Kidney glomerular epithelial cell (primary cell): ENCODE results near the gene GPR155.

Source experiments
- DNase-seq: peaks from one replicate; lab custom pipeline; 2025; lab: John Stamatoyannopoulos, UW

The GPR155 gene, protein sequence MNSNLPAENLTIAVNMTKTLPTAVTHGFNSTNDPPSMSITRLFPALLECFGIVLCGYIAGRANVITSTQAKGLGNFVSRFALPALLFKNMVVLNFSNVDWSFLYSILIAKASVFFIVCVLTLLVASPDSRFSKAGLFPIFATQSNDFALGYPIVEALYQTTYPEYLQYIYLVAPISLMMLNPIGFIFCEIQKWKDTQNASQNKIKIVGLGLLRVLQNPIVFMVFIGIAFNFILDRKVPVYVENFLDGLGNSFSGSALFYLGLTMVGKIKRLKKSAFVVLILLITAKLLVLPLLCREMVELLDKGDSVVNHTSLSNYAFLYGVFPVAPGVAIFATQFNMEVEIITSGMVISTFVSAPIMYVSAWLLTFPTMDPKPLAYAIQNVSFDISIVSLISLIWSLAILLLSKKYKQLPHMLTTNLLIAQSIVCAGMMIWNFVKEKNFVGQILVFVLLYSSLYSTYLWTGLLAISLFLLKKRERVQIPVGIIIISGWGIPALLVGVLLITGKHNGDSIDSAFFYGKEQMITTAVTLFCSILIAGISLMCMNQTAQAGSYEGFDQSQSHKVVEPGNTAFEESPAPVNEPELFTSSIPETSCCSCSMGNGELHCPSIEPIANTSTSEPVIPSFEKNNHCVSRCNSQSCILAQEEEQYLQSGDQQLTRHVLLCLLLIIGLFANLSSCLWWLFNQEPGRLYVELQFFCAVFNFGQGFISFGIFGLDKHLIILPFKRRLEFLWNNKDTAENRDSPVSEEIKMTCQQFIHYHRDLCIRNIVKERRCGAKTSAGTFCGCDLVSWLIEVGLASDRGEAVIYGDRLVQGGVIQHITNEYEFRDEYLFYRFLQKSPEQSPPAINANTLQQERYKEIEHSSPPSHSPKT

DNA sequence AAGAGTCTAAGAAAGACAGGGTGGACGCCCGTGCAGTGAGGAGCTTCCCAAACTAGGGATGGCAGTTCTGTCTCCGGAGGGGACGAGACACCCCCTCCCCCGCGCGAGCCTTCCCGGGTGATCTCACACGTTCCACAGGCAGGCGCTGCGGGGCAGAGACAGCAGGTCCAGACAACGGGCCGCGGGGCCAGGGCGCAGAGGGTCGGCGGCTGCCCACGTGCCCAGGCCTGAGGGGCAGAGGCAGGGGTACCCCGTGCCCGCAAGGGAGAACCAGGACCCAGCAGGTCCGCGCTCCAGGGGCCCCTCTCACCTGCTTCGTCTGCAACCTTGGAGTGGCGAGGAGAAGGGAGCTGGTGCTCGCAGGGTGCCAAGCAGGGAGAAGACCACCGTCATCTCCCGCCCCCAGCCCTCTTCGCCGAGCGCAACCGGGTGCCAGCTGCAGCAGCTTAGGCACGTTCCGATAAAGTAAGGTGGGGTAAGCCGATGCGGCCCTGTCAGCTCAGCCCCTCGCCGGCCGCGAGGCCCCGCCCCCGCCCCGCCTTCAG lies at the start of gene GPR155:
Gene GPR155 (minus strand): TSS at position 467 of the 545 bp plus-strand sequence. CDS start 5,073 bp downstream, outside the sequence.
- DNase-seq = peak; percentile 57

DNA sequence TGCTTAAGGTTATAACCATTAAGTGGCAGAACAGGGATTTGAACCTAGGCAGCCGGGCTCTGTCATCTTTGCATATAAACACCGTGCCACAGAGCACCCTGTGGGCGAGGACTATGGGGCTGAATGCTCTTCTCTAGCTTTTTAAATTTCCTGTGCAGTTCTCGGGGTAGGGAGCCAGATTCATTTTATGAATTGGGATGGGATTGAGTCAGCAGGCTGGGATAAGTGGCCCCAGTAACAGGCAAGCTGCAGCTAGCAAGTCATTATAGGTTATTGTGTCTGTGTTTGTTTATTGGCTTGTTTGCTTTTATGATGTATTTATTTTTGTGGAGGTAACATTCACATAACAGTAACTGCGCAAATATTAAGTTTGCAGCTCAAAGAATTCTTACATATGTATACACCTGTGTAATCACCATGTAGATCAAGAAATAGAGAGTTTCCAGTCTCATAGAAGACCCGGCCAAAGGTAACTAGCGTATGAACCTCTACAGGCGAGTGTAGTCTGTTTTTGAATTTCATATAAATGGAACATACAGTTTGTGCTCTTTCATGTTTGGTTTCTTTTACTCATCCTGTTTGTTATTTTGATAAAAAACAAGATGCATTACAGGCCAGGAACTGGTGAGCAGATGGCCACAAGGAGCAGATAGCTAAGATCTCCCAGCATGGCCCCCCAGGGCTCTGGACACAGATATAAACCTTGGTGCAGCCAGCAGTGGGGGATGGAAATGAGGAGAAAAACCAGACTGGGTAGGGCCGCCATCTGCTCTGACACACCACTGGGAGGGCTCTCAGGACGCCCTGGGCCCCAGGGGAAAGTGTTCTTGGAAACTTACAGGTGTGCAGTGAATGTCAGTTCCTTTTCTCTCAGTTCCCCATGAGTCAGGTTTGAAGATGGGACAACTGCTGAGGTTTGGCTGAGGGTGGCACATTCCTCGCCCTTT lies 49.2 kb upstream of the GPR155 start:
- DNase-seq = no peak

DNA sequence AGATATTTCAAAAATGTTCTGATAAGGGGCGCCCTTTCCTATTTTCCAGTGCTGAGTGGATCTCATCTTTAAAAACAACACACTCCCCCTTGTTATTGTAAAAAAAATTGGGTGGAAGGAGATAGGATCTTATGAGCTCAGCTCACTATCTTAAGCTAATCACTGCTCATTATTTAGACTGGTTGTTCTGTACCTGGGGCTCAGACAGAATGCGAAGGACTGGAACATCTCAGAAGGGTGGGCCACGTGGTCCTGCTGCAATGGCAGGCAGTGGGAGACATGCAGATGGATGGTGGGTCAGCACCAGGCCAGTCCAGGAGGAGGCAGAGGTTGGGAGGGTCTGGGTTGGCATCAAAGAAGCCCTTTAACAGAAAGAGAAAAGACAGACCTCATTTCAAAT lies 48.3 kb upstream of the GPR155 start:
- DNase-seq = no peak

DNA sequence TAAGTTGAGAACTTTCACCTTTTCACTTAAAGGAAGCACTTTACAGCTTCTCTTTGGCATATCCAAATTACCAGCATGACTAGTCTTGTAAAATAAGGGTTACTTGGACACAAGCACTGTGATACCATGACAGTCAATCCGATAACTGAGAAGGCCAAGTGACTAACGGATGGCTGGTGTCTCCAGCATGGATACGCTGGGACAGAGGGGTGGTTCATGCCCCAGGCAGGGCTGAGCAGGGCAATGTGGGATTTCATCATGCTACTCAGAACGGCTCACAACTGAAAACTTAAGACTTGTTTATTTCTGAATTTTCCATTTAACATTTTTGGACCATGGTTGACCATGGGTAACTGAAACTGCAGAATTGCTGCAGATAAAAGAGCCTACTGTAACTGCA lies 43.1 kb upstream of the GPR155 start:
- DNase-seq = no peak

DNA sequence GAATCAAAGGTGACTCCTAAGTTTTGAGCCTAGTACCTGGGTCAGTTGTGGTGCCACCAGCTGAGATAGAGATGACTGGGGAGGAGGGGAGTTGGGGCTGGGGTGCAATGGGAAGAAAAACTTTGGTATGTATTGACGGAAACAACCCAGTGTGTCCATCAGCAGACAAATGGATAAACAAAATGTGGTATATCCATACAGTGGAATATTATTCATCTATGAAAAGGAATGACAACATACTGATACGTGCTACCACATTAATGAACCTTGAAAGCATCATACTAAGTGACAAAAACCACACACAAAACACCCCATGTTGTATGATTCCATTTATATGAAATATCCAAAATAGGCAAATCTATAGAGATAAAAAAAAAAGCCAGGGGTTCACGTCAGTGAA lies 41.1 kb upstream of the GPR155 start:
- no peak for DNase-seq

DNA sequence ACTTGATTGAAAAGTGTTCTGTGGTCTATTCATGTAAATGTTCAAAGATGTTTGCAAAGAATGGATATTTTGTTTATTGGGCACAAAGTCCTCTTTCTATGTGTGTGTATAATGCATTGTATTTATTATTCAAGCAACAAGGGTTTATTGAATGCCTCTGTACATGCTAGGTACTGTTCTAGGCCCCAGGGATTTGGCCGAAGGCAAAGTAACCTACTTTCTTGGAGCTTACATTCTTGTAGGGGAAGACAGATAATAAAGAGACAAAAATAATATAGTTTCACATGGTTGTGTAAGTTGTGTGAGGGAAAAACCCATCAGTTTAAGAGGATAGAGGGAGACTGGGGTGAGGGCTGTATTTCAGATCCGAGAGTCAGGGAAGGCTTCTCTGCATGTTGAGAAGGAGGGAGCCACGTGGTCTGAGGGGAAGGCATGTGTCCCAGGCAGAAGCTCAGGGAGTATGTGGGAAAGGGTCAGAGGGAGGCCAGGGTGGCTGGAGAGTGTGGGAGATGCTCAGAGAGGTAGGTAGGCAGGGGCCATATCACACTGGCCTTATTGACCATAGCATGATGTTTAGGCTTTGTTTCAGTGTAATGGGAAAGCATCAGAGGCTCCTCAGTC lies 40.4 kb upstream of the GPR155 start:
- DNase-seq = no peak

DNA sequence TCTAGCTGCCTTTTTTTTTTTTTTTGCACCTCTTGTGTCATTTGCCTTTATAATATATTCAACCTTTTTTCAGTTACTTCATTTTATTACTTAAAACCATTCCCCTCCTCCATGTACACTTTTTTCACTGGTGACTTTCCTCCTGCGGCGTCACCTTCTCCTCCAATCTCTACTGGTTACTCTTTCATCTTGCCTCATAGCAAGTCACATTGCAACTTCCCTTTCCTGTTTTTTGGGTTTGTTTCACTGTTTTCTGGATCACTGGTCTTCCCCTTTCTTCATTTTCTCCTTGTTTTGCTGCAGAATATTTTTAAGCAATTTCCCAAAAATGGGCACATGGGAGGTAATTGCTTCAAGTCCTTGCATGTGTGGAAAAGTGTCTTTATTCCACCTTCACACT lies 37.7 kb upstream of the GPR155 start:
- no peak for DNase-seq

DNA sequence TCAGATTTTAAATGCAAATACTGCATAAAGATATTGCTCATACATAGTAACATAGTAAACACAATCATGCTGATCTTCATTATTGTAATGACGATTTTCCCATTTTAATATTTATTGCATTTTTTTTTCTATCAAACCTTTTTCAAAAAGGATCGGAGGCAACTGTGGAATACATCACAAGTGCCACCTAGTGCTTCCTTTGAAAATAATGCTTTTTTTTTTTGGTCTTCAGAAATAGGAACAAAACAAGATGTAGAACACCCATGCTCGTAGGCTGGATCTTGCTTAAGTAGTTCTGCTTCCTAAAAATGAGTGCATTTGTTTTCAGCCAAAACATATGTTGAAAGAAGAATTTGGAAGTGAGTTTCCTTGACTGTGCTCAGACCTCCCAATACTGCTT lies 35.7 kb upstream of the GPR155 start:
- DNase-seq = no peak

DNA sequence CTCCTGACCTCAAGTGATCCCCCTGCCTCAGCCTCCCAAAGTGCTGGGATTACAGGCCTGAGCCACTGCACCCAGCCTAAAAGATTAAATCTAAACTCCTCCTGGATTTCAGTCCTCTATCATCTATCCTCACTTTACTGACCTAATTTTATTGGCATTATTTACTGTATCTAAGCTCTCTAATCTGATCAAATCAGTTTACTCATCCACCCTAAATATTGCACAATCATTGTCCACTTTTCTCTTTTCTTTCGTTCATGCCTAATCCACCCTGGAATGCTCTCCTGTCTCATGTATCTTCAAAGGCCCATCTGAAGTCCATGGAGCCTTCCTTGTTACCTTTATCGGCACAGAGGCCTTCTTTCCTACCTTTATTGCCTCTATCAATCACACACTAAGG lies 31.6 kb upstream of the GPR155 start:
- DNase-seq = no peak

DNA sequence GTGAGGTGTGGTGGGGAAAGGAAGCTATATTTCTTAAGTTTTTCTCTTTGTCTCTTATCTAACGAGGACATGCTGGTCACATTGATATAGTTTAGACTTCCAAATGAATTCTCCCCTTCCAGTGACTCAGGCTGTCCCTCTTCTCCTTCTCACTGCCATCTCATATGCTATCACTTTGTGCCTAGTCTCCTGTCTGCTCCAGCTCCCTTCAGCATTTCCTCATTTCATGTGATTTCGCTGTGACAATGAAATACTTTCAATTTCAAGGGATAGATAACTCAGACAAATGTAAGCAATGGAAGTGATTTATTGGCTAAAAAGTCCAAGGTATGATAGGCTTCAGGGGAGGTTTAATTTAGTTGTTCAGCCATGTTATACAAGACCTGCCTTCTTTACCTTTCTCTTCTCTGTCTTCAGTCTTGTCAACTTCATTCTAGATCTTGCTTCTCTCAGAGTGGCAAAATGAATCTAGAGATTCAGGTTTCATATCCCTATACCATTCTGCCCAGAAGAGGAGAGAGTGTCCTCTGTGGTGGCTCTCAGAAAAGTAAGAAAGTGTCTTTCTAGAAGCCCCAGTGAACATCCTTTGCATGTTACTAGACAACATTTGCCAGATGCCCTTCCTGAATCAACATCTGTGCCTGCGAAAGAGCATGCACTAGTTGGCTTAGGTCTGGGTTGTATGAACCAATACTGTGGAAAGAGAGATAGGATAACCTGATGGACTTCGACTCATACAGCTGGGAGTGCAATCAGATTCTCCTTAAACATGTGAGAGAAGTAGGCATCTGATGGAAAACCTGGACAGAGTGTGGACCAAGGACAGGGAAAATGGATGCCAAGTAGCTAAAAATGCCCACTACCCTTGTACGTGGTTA lies 29.9 kb upstream of the GPR155 start:
- DNase-seq = no peak

DNA sequence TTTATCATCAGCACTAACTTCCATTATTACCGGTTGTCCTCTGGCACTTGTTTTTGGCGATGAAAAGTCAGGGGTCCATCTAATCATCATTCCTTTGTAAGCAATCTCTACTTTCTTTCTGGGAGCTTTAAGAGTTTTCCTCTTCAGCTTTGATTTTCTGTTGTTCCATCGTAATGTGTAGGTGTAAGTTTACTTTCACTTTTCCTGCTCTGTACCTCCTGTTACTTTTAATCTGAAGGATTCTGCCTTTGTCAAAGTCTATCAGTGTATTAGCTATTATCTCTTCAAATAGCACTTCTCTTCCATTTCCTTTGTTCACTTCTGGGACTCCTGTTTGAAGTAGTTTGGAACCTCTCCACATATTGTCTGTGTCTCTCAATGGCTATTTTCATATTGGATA lies 25.5 kb upstream of the GPR155 start:
- DNase-seq = no peak

DNA sequence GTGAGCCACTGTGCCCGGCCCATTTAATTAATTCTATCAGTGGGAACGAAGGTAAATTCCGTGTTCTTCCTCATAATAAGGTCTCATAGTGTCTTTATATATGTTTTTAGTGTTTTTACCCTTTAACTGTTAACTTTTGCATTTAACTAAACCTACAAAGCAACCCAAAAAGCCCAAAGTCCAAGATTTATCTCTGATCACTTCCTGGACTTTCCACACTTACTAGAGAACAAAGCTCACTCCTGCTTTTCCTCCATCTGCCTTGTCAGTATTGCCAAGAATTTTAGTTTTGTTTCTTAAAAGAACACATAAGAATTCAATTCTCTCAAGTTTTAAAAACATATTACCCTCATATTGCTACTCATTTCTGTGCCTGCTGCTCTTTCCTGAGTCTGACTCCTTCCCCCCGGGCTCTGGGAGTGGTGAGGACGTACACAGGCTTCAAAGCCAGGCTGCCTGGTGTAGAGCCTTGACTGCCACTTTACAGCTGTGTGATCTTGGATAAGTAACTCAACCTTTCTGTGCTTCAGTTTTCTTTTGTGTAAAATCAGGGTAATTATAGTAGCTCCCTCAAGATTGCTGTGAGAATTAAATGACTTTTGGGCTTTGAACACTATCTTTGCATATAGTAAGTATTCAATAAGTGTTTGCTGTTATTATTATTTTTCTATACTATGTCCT lies 24.9 kb upstream of the GPR155 start:
- DNase-seq = no peak

DNA sequence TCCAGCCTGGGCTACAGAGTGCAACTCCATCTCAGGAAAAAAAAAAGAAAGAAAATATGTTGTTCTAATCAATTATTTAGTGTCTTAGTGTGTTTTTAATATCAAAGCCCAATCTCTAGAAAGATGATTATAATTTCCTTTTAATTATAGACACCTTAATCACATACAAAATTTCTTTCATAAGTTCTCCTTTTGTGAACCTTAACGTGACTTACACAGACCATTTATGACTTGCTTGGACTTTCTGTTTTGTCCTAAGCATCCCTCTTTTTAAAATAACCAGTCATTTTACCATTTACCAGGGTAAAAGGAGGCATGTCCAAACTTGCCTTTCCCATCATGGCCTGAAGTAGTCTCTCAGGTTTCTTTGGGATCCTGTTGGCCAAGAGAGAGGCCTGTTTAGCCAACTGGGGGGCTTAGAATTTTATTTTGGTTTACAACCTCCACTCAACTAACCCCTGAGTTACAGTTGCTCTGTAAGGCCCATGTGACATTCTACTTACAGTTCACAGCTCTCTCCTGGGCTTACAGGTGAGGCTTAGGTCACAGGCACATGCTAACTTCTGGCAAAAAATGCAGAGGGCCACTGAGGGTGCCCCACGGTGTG lies 23.9 kb upstream of the GPR155 start:
- DNase-seq = no peak

DNA sequence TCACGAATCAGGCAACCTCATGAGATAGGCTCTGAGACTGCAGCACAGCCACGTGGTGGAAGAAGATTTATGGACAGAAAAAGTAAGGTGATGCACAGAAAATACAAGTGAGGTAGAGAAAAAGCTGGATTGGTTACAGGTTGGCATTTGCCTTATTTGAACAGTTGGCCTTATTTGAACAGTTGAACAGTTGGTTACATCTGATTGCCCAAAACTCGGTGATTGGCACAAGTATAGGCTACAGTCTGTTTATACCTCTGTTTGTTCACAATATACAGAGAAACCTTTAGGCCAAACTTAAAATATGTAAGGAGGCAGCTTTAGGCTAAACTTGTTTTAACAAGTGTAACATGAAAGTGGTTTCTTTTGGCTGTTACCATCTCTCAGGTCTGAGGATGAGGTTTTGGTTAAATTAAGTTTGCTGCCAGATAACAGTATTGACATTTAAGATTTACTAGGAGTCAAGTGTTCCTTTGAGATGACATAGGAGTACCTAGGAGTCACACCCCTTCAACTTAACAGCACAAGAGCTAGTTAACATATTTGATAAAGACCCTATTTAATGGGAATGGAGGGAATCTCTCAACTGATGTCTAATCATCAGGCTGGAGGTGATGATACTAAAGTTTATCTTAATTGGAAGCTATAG lies 16.5 kb upstream of the GPR155 start:
- DNase-seq = no peak

DNA sequence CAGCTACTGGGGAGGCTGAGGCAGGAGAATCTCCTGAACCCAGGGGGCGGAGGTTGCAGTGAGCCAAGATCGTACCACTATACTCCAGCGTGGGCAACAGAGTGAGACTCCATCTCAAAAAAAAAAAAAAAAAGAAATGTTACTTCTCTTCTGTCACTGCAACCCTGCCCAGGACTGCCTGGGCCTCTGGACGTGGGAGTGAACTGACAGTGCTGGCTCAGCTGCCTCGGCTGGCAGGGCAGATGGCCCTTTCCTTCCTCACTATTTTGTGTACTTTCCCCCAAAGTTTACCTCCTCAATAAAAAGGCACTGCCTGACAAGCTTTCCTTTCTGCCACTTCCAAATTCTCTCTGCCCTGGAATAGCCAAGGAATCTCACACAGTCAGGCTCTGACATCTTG lies 12.5 kb upstream of the GPR155 start:
- no peak for DNase-seq

DNA sequence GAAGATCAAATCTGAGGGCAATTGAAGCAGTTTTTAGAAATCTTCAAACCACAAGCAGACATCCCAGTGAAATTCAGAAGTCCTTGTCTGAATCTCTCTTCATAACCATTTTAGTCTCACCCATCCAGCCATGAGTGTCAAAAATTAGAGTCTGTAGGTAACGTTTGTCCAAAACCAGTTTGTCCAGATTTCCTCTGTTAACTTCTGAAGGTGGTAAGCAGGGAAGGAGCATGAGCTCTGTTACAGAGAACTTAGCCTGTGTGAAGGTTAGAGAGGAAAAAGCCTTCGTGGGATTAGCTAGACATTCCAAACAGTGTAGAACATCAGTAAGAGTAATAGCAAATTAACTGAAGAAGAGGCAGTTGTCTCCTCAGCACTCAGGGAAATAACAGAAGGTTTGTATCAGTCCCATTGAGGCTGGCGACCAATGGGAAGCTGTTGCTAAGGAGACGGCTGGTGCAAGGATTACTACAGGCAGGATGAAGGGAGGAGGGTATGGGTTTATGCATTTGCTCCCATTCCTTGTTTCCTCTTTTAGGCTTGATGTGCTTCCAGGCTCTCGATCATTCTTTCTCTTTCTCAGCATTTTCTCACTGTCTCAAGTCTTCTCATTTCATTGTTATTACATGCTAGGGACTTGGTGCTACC lies 8.7 kb upstream of the GPR155 start:
- DNase-seq = no peak

DNA sequence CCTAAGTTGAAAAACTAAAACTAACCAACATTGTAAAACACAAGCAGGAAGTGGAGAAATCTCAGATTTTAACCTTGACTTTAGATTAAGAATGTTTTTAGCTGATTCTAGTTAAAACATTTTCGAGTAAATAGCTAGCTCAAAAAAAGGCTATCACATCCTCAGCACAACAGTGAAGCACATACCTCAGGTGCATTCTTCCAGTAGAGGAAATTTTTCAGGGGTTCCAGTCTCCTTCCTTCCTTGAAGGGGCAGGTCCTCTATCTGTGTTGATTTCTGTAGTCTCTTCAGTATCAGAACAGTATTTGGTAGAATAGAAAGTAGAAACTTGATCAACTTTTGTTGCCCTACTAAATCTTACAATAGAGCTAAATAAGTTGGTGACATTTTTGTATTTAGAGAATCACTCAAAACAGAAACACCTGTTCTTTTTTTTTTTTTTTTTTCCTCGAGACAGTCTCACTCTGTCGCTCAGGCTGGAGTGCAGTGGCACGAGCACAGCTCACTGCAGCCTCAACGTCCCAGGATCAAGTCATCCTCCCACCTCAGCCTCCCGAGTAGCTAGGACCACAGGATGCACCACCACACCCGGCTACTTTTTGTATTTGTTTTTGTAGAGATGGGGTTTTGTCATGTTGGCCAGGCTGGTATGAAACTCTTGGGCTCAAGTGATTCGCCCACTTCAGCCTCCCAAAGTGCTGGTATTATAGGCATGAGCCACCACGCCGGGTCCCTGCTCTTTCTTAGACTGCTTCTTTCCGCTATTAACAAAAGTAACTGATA lies 6.9 kb upstream of the GPR155 start:
- DNase-seq = no peak
